ENCODE data around the gene RELL1. TPM values are rescaled to one million over a fixed set of nuclear protein-coding genes. Genes with fewer than 3 reads are reported as not detected.

The RELL1 gene
- total and polyA plus RNA-seq, 10 of the 15 experiments (the other 5 are each of a cell fraction or from before 2014, with no cell fraction given): 0.20 to 10.9 (median 3.9) TPM

DNA sequence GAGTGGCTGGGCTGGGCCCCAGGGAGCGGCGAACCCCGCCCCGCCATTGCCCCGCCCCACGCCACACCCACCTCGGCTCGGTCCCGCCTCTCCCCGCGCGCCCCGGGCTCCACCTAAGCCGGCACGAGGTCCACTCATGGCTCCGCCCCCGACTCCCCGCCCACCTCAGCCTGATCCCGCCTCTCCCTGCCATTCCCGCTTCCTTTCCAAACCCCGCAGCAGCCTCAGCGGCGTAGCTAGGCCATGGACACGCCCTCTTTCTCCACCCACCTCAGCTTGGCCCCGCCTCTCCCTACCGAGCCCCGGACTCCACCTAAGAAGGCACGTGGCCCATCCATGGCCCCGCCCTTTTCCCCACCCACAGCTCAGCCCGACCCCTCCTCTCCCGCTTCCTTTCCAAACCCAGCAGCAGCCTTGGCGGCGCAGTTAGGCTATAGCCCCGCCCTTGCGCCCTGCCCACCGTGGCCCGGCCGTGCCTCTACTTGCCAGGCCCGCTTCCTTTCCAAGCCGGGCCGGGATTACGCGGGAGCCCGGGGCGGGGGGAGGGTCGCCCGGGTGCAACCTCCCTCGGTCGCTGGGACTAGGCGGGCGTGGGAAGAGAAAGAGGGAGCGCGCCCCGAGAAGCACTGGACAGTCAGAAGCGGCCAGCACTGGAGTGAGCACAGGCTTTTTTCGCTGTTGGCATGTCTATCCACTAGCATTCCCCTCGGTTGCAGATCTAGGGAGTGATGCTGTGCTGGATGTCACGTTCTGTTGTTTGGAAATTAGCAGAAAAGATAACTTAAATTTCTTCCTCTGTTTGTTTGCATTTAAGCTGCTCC is at the start of gene RELL1 (continued):
- TF ChIP-seq SUPT20H (IDR thresholded peaks at IDR 0.05; ENCODE audit: borderline replicate concordance, control insufficient read depth, low read depth, low read length) (no peak), HDGF (IDR thresholded peaks at IDR 0.05) (peak; percentile 100), SIX5 (IDR thresholded peaks at IDR 0.05; ENCODE audit: low read depth, low read length, severe bottlenecking) (no peak), PML (IDR thresholded peaks at IDR 0.05; ENCODE audit: low read length) (no peak), ZSCAN29 (IDR thresholded peaks at IDR 0.05) (no peak), ATF7 (IDR thresholded peaks at IDR 0.05; ENCODE audit: low read depth) (no peak), RELA (IDR thresholded peaks at IDR 0.05; ENCODE audit: borderline replicate concordance, partially characterized antibody) (peak; percentile 67), ZNF207 (IDR thresholded peaks at IDR 0.05; ENCODE audit: borderline replicate concordance) (no peak), ZNF622 (IDR thresholded peaks at IDR 0.05) (no peak), STAT1 (conservative IDR thresholded peaks at IDR 0.05) (no peak), KDM1A (IDR thresholded peaks at IDR 0.05; ENCODE audit: borderline replicate concordance) (no peak), YBX1 (IDR thresholded peaks at IDR 0.05) (no peak), ZZZ3 (IDR thresholded peaks at IDR 0.05; ENCODE audit: control insufficient read depth, insufficient read length, low read depth) (no peak), TCF12 (IDR thresholded peaks at IDR 0.05; ENCODE audit: low read depth, low read length) (no peak), RB1 (IDR thresholded peaks at IDR 0.05; ENCODE audit: borderline replicate concordance) (no peak), ASH2L (IDR thresholded peaks at IDR 0.05; ENCODE audit: borderline replicate concordance, low read depth) (no peak), EP300 (IDR thresholded peaks at IDR 0.05; ENCODE audit: borderline replicate concordance in 1 of 2, control insufficient read depth in 1 of 2, low read depth in 2 of 2, low read length in 2 of 2) (no peak), POLR2A (IDR thresholded peaks at IDR 0.05; ENCODE audit: low read depth, low read length) (no peak), JUND (IDR thresholded peaks at IDR 0.05; ENCODE audit: low read depth, low read length) (no peak)
- TF ChIP-seq, protein P1, sequence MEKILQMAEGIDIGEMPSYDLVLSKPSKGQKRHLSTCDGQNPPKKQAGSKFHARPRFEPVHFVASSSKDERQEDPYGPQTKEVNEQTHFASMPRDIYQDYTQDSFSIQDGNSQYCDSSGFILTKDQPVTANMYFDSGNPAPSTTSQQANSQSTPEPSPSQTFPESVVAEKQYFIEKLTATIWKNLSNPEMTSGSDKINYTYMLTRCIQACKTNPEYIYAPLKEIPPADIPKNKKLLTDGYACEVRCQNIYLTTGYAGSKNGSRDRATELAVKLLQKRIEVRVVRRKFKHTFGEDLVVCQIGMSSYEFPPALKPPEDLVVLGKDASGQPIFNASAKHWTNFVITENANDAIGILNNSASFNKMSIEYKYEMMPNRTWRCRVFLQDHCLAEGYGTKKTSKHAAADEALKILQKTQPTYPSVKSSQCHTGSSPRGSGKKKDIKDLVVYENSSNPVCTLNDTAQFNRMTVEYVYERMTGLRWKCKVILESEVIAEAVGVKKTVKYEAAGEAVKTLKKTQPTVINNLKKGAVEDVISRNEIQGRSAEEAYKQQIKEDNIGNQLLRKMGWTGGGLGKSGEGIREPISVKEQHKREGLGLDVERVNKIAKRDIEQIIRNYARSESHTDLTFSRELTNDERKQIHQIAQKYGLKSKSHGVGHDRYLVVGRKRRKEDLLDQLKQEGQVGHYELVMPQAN (conservative IDR thresholded peaks at IDR 0.05): no peak
- TF ChIP-seq, protein P2, sequence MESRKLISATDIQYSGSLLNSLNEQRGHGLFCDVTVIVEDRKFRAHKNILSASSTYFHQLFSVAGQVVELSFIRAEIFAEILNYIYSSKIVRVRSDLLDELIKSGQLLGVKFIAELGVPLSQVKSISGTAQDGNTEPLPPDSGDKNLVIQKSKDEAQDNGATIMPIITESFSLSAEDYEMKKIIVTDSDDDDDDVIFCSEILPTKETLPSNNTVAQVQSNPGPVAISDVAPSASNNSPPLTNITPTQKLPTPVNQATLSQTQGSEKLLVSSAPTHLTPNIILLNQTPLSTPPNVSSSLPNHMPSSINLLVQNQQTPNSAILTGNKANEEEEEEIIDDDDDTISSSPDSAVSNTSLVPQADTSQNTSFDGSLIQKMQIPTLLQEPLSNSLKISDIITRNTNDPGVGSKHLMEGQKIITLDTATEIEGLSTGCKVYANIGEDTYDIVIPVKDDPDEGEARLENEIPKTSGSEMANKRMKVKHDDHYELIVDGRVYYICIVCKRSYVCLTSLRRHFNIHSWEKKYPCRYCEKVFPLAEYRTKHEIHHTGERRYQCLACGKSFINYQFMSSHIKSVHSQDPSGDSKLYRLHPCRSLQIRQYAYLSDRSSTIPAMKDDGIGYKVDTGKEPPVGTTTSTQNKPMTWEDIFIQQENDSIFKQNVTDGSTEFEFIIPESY (IDR thresholded peaks at IDR 0.05): no peak
- TF ChIP-seq, protein P3, sequence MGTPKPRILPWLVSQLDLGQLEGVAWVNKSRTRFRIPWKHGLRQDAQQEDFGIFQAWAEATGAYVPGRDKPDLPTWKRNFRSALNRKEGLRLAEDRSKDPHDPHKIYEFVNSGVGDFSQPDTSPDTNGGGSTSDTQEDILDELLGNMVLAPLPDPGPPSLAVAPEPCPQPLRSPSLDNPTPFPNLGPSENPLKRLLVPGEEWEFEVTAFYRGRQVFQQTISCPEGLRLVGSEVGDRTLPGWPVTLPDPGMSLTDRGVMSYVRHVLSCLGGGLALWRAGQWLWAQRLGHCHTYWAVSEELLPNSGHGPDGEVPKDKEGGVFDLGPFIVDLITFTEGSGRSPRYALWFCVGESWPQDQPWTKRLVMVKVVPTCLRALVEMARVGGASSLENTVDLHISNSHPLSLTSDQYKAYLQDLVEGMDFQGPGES (IDR thresholded peaks at IDR 0.05): no peak
- TF ChIP-seq, protein P4, sequence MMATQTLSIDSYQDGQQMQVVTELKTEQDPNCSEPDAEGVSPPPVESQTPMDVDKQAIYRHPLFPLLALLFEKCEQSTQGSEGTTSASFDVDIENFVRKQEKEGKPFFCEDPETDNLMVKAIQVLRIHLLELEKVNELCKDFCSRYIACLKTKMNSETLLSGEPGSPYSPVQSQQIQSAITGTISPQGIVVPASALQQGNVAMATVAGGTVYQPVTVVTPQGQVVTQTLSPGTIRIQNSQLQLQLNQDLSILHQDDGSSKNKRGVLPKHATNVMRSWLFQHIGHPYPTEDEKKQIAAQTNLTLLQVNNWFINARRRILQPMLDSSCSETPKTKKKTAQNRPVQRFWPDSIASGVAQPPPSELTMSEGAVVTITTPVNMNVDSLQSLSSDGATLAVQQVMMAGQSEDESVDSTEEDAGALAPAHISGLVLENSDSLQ (IDR thresholded peaks at IDR 0.05): peak; percentile 44; the same call in 1 of the 2 replicates
- TF ChIP-seq, protein P5, sequence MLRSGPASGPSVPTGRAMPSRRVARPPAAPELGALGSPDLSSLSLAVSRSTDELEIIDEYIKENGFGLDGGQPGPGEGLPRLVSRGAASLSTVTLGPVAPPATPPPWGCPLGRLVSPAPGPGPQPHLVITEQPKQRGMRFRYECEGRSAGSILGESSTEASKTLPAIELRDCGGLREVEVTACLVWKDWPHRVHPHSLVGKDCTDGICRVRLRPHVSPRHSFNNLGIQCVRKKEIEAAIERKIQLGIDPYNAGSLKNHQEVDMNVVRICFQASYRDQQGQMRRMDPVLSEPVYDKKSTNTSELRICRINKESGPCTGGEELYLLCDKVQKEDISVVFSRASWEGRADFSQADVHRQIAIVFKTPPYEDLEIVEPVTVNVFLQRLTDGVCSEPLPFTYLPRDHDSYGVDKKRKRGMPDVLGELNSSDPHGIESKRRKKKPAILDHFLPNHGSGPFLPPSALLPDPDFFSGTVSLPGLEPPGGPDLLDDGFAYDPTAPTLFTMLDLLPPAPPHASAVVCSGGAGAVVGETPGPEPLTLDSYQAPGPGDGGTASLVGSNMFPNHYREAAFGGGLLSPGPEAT (IDR thresholded peaks at IDR 0.05; ENCODE audit: low read depth): peak; percentile 74
